OCI-LY3 (cell line): Measurements from ENCODE around the gene ANKRD24.

Source experiments
- CTCF ChIP-seq: fragments of 200-600, 300-600 bp; sonication (generic); IDR thresholded peaks from 2 replicates; pipeline ENCODE4 v1.5.1; 2014; ENCODE audit warnings: antibody characterized with exemption, low read length, low read depth
- EZH2phosphoT487 ChIP-seq: fragments of 200-600 bp; shearing (Covaris generic); IDR thresholded peaks from 2 replicates; pipeline ENCODE4 v1.6.1; 2018; ENCODE audit warnings: antibody characterized with exemption, mixed run types, low read depth

DNA sequence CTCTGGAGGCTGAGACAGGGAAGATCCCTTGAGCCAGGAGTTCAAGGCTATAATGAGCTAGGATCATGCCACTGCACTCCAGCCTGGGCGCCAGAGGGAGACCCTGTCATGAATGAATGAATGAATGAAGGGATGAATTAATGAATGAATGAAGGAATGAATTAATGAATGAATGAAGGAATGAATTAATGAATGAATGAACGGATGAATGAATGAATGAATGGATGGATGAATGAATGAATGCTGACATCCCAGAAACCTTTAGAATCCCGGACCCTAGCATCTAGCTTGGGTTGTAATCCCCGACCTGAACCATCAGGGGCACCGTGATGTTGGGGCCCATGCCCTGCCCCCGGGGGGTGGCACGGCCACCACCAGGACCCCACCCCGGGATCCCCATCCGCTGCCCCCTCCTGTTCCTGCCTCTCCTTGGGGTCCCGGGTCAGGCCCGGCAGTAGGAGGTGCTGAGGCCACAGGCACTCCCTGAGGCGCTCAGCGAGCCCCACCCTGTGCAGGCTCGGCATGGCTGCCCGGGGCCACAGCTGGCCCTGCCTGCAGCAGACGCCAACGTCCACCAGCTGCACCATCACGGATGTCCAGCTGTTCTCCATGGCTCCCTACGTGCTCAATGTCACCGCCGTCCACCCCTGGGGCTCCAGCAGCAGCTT, 50.3 kb downstream of the ANKRD24 start:
- TF ChIP-seq CTCF (no peak), EZH2phosphoT487 (no peak)
